Measurements from ENCODE around the gene CNNM2.

DNA sequence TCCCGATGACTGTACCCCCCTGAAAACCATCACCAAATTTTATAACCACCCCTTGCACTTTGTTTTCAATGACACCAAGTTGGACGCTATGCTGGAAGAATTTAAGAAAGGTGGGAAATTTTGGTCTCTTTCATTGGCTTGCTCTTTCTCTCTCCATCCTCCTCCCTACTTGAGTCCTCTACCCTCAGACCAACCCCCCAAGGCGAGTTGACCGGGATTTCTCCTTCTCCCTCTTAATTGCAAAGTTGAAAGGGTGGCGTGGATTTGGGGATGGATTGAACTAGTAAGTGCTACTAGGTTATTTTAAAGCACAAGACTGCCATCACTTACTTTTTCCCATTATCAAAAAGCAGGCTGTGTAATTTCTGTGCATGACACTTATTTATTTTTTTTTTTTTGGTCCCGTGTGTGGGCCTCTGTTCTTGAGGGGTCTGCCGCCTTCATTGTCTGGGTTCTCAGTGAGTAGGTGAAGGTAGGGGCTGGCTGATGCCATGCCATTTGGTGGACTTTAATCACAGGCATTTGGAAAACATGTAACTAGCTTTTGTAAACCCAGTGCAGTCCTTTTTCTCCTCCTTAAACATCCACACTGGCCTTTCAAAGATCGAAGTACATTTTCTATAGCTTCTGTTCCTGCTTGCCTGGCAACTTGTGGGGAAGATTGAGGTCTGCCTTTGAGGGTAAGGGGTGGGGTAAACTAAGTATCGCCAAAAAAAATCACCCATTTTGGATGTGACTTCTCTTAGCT lies 2.1 kb downstream of the CNNM2 start:
- no peak for TF ChIP-seq POLR2AphosphoS5 (IDR thresholded peaks at IDR 0.05; ENCODE audit: low read depth)
- TF ChIP-seq CTCF (IDR thresholded peaks at IDR 0.05; ENCODE audit: insufficient read depth, low read length): no peak
